WTC11 (cell line): Measurements from ENCODE around the gene PPP2R3C. TPM values are rescaled to one million over a fixed set of nuclear protein-coding genes. Genes with fewer than 3 reads are reported as not detected.

ENCODE experiments used
- ATAC-seq: fragments of 200-7000 bp; cut with Tn5 transposase; 2 replicates; pipeline ENCODE4 v1.10.0; 2021; ENCODE audit warnings: mild to moderate bottlenecking, moderate library complexity
- CTCF ChIA-PET: fragments of 300-600 bp; sonication (Branson Sonifier 250); formaldehyde crosslinking; loops from one replicate; lab custom pipeline; 2021; ENCODE audit warnings: antibody characterized with exemption; lab: Charles Lee
- POLR2A ChIA-PET: fragments of 350-600 bp; sonication (Branson Sonifier 250); formaldehyde crosslinking; loops from one replicate; lab custom pipeline; 2021; ENCODE audit warnings: antibody characterized with exemption; lab: Charles Lee
- DNase-seq: peaks from one replicate; pipeline ENCODE4 v3.0.0; 2021; ENCODE audit warnings: low spot score
- H3K27ac Mint-ChIP-seq: 2 replicates; pipeline ENCODE4 v1.8.0; 2021; ENCODE audit warnings: mixed read lengths
- H3K27me3 Mint-ChIP-seq: 2 replicates; pipeline ENCODE4 v1.8.0; 2021; ENCODE audit warnings: low read depth, mild to moderate bottlenecking, moderate library complexity, mixed read lengths
- H3K36me3 Mint-ChIP-seq: 2 replicates; pipeline ENCODE4 v1.8.0; 2021; ENCODE audit warnings: mixed read lengths
- H3K4me1 Mint-ChIP-seq: 2 replicates; pipeline ENCODE4 v1.8.0; 2022; ENCODE audit warnings: mixed read lengths
- H3K4me3 Mint-ChIP-seq: 2 replicates; pipeline ENCODE4 v1.8.0; 2021; ENCODE audit warnings: mild to moderate bottlenecking, moderate library complexity, mixed read lengths
- H3K9me3 Mint-ChIP-seq: 2 replicates; pipeline ENCODE4 v1.8.0; 2021; ENCODE audit warnings: mixed read lengths
- CREM ChIP-seq: sonication (generic); formaldehyde crosslinking; IDR thresholded peaks from 2 replicates; pipeline ENCODE4 v1.8.1; 2022; ENCODE audit warnings: mild to moderate bottlenecking, missing genetic modification reagents, moderate library complexity
- CTCF ChIP-seq: fragments of 200-600 bp; IDR thresholded peaks from 2 replicates; pipeline ENCODE4 v1.8.0; 2022; ENCODE audit warnings: antibody characterized with exemption
- FOXK1 ChIP-seq: sonication (generic); formaldehyde crosslinking; IDR thresholded peaks from 2 replicates; pipeline ENCODE4 v1.8.0; 2022; ENCODE audit warnings: mild to moderate bottlenecking, moderate library complexity, missing genetic modification reagents
- FOXP1 ChIP-seq: sonication (generic); formaldehyde crosslinking; IDR thresholded peaks from 2 replicates; pipeline ENCODE4 v1.8.0; 2022; ENCODE audit warnings: missing genetic modification reagents, mild to moderate bottlenecking, moderate library complexity, borderline replicate concordance
- FOXP4 ChIP-seq: sonication (generic); formaldehyde crosslinking; IDR thresholded peaks from 2 replicates; pipeline ENCODE4 v1.8.0; 2022; ENCODE audit warnings: mild to moderate bottlenecking, missing genetic modification reagents
- KAT7 ChIP-seq: sonication (generic); formaldehyde crosslinking; IDR thresholded peaks from 2 replicates; pipeline ENCODE4 v1.8.1; 2023; ENCODE audit warnings: missing genetic modification reagents, mild to moderate bottlenecking, borderline replicate concordance
- NR1H2 ChIP-seq: sonication (generic); formaldehyde crosslinking; IDR thresholded peaks from 2 replicates; pipeline ENCODE4 v1.9.0; 2021; ENCODE audit warnings: mild to moderate bottlenecking, moderate library complexity, missing genetic modification reagents
- SP1 ChIP-seq: sonication (generic); formaldehyde crosslinking; conservative IDR thresholded peaks from 2 replicates; pipeline ENCODE4 v1.8.1; 2022; ENCODE audit warnings: missing genetic modification reagents
- TP53 ChIP-seq: sonication (generic); formaldehyde crosslinking; IDR thresholded peaks from 2 replicates; pipeline ENCODE4 v1.8.1; 2023; ENCODE audit warnings: mild to moderate bottlenecking, missing genetic modification reagents
- ZNF121 ChIP-seq: sonication (generic); formaldehyde crosslinking; IDR thresholded peaks from 2 replicates; pipeline ENCODE4 v1.8.0; 2023; ENCODE audit warnings: missing genetic modification reagents
- ZNF138 ChIP-seq: sonication (generic); formaldehyde crosslinking; conservative IDR thresholded peaks from 2 replicates; pipeline ENCODE4 v1.8.1; 2022; ENCODE audit warnings: mild to moderate bottlenecking, moderate library complexity, missing genetic modification reagents
- ZNF232 ChIP-seq: sonication (generic); formaldehyde crosslinking; IDR thresholded peaks from 2 replicates; pipeline ENCODE4 v1.8.0; 2022; ENCODE audit warnings: mild to moderate bottlenecking, missing genetic modification reagents
- ZNF263 ChIP-seq: sonication (generic); formaldehyde crosslinking; IDR thresholded peaks from 2 replicates; pipeline ENCODE4 v1.8.1; 2022; ENCODE audit warnings: low read depth, mild to moderate bottlenecking, moderate library complexity, missing genetic modification reagents
- ZNF317 ChIP-seq: sonication (generic); formaldehyde crosslinking; IDR thresholded peaks from 2 replicates; pipeline ENCODE4 v1.8.1; 2023; ENCODE audit warnings: low read depth, mild to moderate bottlenecking, moderate library complexity, missing genetic modification reagents, borderline replicate concordance
- ZNF396 ChIP-seq: fragments of 250-450 bp; sonication (Bioruptor Pico); IDR thresholded peaks from 2 replicates; pipeline ENCODE4 v1.8.0; 2021; ENCODE audit warnings: mild to moderate bottlenecking, moderate library complexity, borderline replicate concordance
- total RNA-seq: library from RNA; stranded (reverse); gene quantifications from 3 replicates; pipeline ENCODE4 v1.2.3, GENCODE V29; 2021
- TF ChIP-seq, protein P1 (sequence below): sonication (generic); formaldehyde crosslinking; IDR thresholded peaks from 2 replicates; pipeline ENCODE4 v1.8.0; 2022; ENCODE audit warnings: mild to moderate bottlenecking, missing genetic modification reagents
- TF ChIP-seq, protein P2 (sequence below): sonication (generic); formaldehyde crosslinking; IDR thresholded peaks from 2 replicates; pipeline ENCODE4 v1.8.1; 2022; ENCODE audit warnings: mild to moderate bottlenecking, moderate library complexity, missing genetic modification reagents
- TF ChIP-seq, protein P3 (sequence below): sonication (generic); formaldehyde crosslinking; IDR thresholded peaks from 2 replicates; pipeline ENCODE4 v1.8.1; 2023; ENCODE audit warnings: mild to moderate bottlenecking, missing genetic modification reagents, borderline replicate concordance

PPP2R3C gene
- total RNA-seq, 1 experiment from 2014 or later: 31.6 TPM

- peak overlapping the region; percentile 89 for H3K4me3 Mint-ChIP-seq
- peaks cover 20% of the 10 kb centered on the region for H3K4me1 Mint-ChIP-seq
- ChIA-PET CTCF (interaction anchor here (0.6 to 1.5 kb wide), 7 partner anchors 14 to 772 kb away, joined by 3 to 7 read pairs (median 4); partner anchors contain the start of gene PSMA6), POLR2A (interaction anchor here (0.5 to 2.3 kb wide), 11 partner anchors 9 to 611 kb away, joined by 3 to 24 read pairs (median 6); partner anchors contain the start of genes BAZ1A, CFL2, NFKBIA and PPP2R3C)
- TF ChIP-seq ZNF263 (CRISPR knock-in tag): no peak
- TF ChIP-seq FOXP4 (CRISPR knock-in tag): 0 out of 2 replicates have a peak, but pooled peaks have one; percentile 9
- ATAC-seq: peak; percentile 24
- peak overlapping the region; percentile 93 for H3K27ac Mint-ChIP-seq
- no peaks in the 10 kb centered on the region for H3K9me3 Mint-ChIP-seq
- peaks cover 7% of the 10 kb centered on the region; the same call in 1 of the 2 replicates for H3K36me3 Mint-ChIP-seq
- DNase-seq: no peak
- H3K27me3 Mint-ChIP-seq: no peaks in the 10 kb centered on the region; the same call in 1 of the 2 replicates
Observed at GRCh38 chr14:35046751-35047536, 74.8 kb downstream of the PPP2R3C start.

DNA sequence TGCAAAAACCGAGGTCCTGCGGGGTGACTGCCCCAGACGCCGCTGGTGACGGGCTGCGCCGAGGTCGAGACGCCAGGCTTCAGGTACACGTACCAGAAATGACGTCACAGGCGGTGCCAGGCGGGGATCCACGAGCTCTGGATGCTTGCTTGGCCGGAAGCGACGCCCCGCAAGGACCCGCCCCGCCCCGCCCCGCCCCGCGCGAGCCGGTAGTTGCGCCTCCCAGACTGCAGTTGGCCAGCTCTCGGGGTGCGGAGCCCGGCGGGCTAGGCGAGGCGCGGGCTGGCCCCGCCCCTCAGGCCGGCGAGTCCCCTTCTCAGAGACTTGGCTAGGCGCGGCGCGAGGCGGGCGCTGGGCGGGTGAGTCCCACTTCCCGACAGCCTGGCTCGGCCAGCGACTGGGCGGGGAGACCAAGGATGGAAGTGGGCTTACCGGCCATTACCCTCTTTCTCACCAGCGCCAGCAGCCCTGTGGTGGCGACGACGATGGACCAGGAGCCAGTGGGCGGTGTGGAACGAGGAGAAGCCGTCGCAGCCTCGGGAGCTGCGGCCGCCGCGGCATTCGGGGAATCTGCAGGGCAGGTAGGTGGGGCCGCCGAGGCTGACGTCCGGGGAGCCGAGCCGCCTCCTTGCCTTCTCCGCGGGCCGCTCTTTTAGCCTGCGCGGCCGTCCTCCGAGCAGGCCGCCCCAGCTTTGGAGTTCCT, 75.6 kb downstream of the PPP2R3C start, which contains the start of gene FAM177A1:
FAM177A1 (plus strand) TSS at position 225 of the 703 bp plus-strand sequence; CDS start at position 417, 192 bp downstream.
- H3K9me3 Mint-ChIP-seq: no peaks in the 10 kb centered on the region
- ChIA-PET CTCF (interaction anchor here (0.5 to 1.5 kb wide), 9 partner anchors 15 to 772 kb away, joined by 3 to 7 read pairs (median 4); partner anchors contain the start of gene PSMA6), POLR2A (interaction anchor here (0.5 to 2.3 kb wide), 12 partner anchors 9 to 610 kb away, joined by 3 to 24 read pairs (median 6); partner anchors contain the start of genes BAZ1A, CFL2, NFKBIA and PPP2R3C)
- peaks cover 4% of the 10 kb centered on the region; the same call in 1 of the 2 replicates for H3K36me3 Mint-ChIP-seq
- H3K27ac Mint-ChIP-seq: peak within 1 kb of the TSS; percentile 98
- H3K27me3 Mint-ChIP-seq: no peaks in the 10 kb centered on the region; the same call in 1 of the 2 replicates
- H3K4me1 Mint-ChIP-seq: peaks cover 20% of the 10 kb centered on the region
- ATAC-seq: peak; percentile 98
- DNase-seq: peak; percentile 98
- peak within 1 kb of the TSS; percentile 89 for H3K4me3 Mint-ChIP-seq
- TF ChIP-seq, protein P1, sequence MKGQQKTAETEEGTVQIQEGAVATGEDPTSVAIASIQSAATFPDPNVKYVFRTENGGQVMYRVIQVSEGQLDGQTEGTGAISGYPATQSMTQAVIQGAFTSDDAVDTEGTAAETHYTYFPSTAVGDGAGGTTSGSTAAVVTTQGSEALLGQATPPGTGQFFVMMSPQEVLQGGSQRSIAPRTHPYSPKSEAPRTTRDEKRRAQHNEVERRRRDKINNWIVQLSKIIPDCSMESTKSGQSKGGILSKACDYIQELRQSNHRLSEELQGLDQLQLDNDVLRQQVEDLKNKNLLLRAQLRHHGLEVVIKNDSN (CRISPR knock-in tag): no peak
- TF ChIP-seq FOXP4 (CRISPR knock-in tag) (peak; percentile 15; the same call in 1 of the 2 replicates), ZNF396 (CRISPR knock-in tag) (no peak), ZNF232 (CRISPR knock-in tag) (peak; percentile 96), TP53 (CRISPR knock-in tag) (peak; percentile 70; the same call in 1 of the 2 replicates), KAT7 (CRISPR knock-in tag) (no peak; the same call in 1 of the 2 replicates), NR1H2 (CRISPR knock-in tag) (no peak), CREM (CRISPR knock-in tag) (peak; percentile 93), FOXP1 (CRISPR knock-in tag) (0 out of 2 replicates have a peak, but pooled peaks have one; percentile 58), ZNF138 (peak; percentile 85; the same call in 1 of the 2 replicates), FOXK1 (CRISPR knock-in tag) (peak; percentile 63), SP1 (CRISPR knock-in tag) (peak; percentile 94), ZNF121 (CRISPR knock-in tag) (no peak), ZNF317 (CRISPR knock-in tag) (0 out of 2 replicates have a peak, but pooled peaks have one; percentile 30), CTCF (no peak)
- TF ChIP-seq, protein P2, sequence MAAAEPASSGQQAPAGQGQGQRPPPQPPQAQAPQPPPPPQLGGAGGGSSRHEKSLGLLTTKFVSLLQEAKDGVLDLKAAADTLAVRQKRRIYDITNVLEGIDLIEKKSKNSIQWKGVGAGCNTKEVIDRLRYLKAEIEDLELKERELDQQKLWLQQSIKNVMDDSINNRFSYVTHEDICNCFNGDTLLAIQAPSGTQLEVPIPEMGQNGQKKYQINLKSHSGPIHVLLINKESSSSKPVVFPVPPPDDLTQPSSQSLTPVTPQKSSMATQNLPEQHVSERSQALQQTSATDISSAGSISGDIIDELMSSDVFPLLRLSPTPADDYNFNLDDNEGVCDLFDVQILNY (CRISPR knock-in tag): peak; percentile 80
- TF ChIP-seq, protein P3, sequence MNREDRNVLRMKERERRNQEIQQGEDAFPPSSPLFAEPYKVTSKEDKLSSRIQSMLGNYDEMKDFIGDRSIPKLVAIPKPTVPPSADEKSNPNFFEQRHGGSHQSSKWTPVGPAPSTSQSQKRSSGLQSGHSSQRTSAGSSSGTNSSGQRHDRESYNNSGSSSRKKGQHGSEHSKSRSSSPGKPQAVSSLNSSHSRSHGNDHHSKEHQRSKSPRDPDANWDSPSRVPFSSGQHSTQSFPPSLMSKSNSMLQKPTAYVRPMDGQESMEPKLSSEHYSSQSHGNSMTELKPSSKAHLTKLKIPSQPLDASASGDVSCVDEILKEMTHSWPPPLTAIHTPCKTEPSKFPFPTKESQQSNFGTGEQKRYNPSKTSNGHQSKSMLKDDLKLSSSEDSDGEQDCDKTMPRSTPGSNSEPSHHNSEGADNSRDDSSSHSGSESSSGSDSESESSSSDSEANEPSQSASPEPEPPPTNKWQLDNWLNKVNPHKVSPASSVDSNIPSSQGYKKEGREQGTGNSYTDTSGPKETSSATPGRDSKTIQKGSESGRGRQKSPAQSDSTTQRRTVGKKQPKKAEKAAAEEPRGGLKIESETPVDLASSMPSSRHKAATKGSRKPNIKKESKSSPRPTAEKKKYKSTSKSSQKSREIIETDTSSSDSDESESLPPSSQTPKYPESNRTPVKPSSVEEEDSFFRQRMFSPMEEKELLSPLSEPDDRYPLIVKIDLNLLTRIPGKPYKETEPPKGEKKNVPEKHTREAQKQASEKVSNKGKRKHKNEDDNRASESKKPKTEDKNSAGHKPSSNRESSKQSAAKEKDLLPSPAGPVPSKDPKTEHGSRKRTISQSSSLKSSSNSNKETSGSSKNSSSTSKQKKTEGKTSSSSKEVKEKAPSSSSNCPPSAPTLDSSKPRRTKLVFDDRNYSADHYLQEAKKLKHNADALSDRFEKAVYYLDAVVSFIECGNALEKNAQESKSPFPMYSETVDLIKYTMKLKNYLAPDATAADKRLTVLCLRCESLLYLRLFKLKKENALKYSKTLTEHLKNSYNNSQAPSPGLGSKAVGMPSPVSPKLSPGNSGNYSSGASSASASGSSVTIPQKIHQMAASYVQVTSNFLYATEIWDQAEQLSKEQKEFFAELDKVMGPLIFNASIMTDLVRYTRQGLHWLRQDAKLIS (CRISPR knock-in tag): peak; percentile 90; the same call in 1 of the 2 replicates
